Right lobe of liver (tissue), 6 donors: ENCODE results near the gene IGDCC3. TPM values are rescaled to one million over a fixed set of nuclear protein-coding genes. Genes with fewer than 3 reads are reported as not detected.
"Not testable (repeated sequence)": the region's sequence is repeated elsewhere in the genome, so short reads cannot be mapped to it uniquely, and the experiment has no call there.

Source experiments
- ATAC-seq, 4 donors: fragments of 200-7000 bp; cut with Tn5 transposase; one replicate each; pipeline ENCODE4 v1.9.1; 2020; ENCODE audit warnings: mild to moderate bottlenecking in 4 of 4, moderate library complexity in 4 of 4
- DNase-seq, 3 donors: peaks; one replicate each; pipeline ENCODE4 v3.0.0-alpha.2; 2020
- H3K27ac ChIP-seq, 3 donors: fragments of 200-600 bp; one replicate each; pipeline ENCODE4 v1.8.0; 2022
- H3K27me3 ChIP-seq, 2 donors: fragments of 200-600 bp; one replicate each; pipeline ENCODE4 v1.8.0; 2022
- H3K36me3 ChIP-seq, 4 donors: fragments of 200-600 bp; sonication (generic) in 1 of 4; one replicate each; pipeline versions ENCODE4 v1.5.1 to v1.8.0; 2017 to 2022; ENCODE audit warnings: control low read depth in 1 of 4
- H3K4me1 ChIP-seq, 4 donors: fragments of 200-600 bp; sonication (generic) in 1 of 4; one replicate each; pipeline versions ENCODE4 v1.5.1 to v1.8.0; 2017 to 2022; ENCODE audit warnings: control low read depth in 1 of 4
- H3K4me3 ChIP-seq, 3 donors: fragments of 200-600 bp; one replicate each; pipeline ENCODE4 v1.8.0; 2022
- H3K9me3 ChIP-seq, 4 donors: fragments of 200-600 bp; sonication (generic) in 1 of 4; one replicate each; pipeline versions ENCODE4 v1.5.1 to v1.8.0; 2017 to 2022; ENCODE audit warnings: control low read depth in 1 of 4
- POLR2A ChIP-seq: fragments of 450-650 bp; IDR thresholded peaks from one replicate; pipeline ENCODE4 v1.6.1; 2017; ENCODE audit warnings: antibody characterized with exemption, mild to moderate bottlenecking
- WGBS: methylation state at CpG from one replicate; pipeline ENCODE4 v1.1.6; 2018; ENCODE audit warnings: low coverage, low lambda C conversion rate; ENCODE audit not compliant: insufficient coverage; ENCODE audit errors: missing lambda C conversion rate; 5-methylcytosine and 5-hydroxymethylcytosine counted together
- intact Hi-C, 2 donors: fragments of 100-400 bp; cut with DNase I; formaldehyde crosslinking; loops; one replicate each; pipeline versions ENCODE4 v1.11.2 to v1.14.1; 2022
- total RNA-seq, 6 experiments: library from RNA; depleted of rRNA in 2 of 6; stranded (reverse); fragments of >200 nt in 2 of 6; fragmentation: NEBNext Ultra II Directional in 3 of 6; extraction: Animal tissue kit (Norgen Biotek cat#: 25700) in 3 of 6; gene quantifications; one replicate each; pipeline versions ENCODE4 v1.1.0 to v1.2.4, GENCODE V29; 2016 to 2023
- TF ChIP-seq, protein P1 (sequence below), 4 donors: fragments of 200-600 bp in 3 of 4; fragments of 450-650 bp in 1 of 4; IDR thresholded peaks; one replicate each; pipeline versions ENCODE4 v1.5.1 to v1.8.0; 2016 to 2022; ENCODE audit warnings: antibody characterized with exemption in 4 of 4, mild to moderate bottlenecking in 2 of 4
- donor health status: DM: no; HTN: yes; CAD: no.
- donor health status: DM: no; HTN: no; CAD: no.
- donor health status: DM: no; HTN: no; CAD: no.
- donor health status: DM: no; HTN: yes; CAD: no.
- donor health status: DM: no; HTN: yes; CAD: no.

The IGDCC3 gene
- total RNA-seq, 6 experiments from 2014 or later: not detected

GRCh38 chr15:65399997-65400396 is 22.2 kb upstream of the IGDCC3 start:
- Histone ChIP-seq H3K9me3 (no peaks in the 10 kb centered on the region), H3K4me3 (no peak overlapping the region), H3K27ac (no peak overlapping the region), H3K27me3 (no peaks in the 10 kb centered on the region), H3K4me1 (no peaks in the 10 kb centered on the region), H3K36me3 (no peaks in the 10 kb centered on the region)
- DNase-seq (no peak), ATAC-seq (no peak)
- WGBS: 71% methylated on average over 1 of the region's 2 CpGs
- intact Hi-C loops: no loop called here
- TF ChIP-seq, protein P1, sequence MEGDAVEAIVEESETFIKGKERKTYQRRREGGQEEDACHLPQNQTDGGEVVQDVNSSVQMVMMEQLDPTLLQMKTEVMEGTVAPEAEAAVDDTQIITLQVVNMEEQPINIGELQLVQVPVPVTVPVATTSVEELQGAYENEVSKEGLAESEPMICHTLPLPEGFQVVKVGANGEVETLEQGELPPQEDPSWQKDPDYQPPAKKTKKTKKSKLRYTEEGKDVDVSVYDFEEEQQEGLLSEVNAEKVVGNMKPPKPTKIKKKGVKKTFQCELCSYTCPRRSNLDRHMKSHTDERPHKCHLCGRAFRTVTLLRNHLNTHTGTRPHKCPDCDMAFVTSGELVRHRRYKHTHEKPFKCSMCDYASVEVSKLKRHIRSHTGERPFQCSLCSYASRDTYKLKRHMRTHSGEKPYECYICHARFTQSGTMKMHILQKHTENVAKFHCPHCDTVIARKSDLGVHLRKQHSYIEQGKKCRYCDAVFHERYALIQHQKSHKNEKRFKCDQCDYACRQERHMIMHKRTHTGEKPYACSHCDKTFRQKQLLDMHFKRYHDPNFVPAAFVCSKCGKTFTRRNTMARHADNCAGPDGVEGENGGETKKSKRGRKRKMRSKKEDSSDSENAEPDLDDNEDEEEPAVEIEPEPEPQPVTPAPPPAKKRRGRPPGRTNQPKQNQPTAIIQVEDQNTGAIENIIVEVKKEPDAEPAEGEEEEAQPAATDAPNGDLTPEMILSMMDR (IDR thresholded peaks at IDR 0.05): no peak
- TF ChIP-seq POLR2A: no peak

- Histone ChIP-seq H3K27me3 (no peaks in the 10 kb centered on the region), H3K9me3 (no peaks in the 10 kb centered on the region), H3K36me3 (no peaks in the 10 kb centered on the region), H3K4me3 (no peak overlapping the region), H3K4me1 (no peaks in the 10 kb centered on the region), H3K27ac (no peak overlapping the region)
- DNase-seq: no peak
- WGBS: 70% methylated on average over 5 of the region's 11 CpGs
- ATAC-seq: no peak
- TF ChIP-seq, protein P1 (IDR thresholded peaks at IDR 0.05): no peak
- no peak for TF ChIP-seq POLR2A
- intact Hi-C loops: no loop called here
Observed at GRCh38 chr15:65399001-65399706, 21.4 kb upstream of the IGDCC3 start.

- WGBS: 84% methylated on average over 5 of the region's 16 CpGs
- H3K4me1 ChIP-seq, H3K27ac ChIP-seq, ATAC-seq, H3K9me3 ChIP-seq, H3K4me3 ChIP-seq, H3K27me3 ChIP-seq, intact Hi-C loops, H3K36me3 ChIP-seq: not testable (repeated sequence)
- peak in 1 of 3 donors; percentile 10 for DNase-seq
Observed at GRCh38 chr15:65398486-65398885, 20.7 kb upstream of the IGDCC3 start.

DNA sequence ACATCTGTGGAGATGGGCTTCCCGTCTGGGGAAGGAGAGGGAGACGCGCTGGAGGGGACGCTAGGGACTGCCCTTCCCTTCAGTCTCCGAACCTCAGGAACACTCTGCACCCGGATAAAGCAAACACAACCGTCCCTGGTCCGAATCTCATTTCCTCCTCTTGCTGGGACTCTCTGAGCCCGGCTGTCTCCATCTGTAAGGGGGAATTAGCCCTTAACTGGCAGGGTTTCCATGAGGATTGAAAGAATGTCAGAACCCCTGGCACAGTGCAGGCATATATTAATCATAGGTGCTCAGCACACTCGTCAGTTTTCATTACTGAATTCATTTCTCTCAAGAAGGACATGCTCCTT is 19.1 kb upstream of the IGDCC3 start:
- H3K27ac ChIP-seq: no peak overlapping the region
- H3K4me3 ChIP-seq: no peak overlapping the region
- no peak for DNase-seq
- no peak for ATAC-seq
- H3K9me3 ChIP-seq: no peaks in the 10 kb centered on the region
- WGBS: 78% methylated on average over 1 of the region's 10 CpGs
- H3K36me3 ChIP-seq: no peaks in the 10 kb centered on the region
- no peak for TF ChIP-seq POLR2A
- TF ChIP-seq, protein P1 (IDR thresholded peaks at IDR 0.05): no peak
- no peaks in the 10 kb centered on the region for H3K27me3 ChIP-seq
- no peaks in the 10 kb centered on the region for H3K4me1 ChIP-seq
- intact Hi-C loops: no loop called here

DNA sequence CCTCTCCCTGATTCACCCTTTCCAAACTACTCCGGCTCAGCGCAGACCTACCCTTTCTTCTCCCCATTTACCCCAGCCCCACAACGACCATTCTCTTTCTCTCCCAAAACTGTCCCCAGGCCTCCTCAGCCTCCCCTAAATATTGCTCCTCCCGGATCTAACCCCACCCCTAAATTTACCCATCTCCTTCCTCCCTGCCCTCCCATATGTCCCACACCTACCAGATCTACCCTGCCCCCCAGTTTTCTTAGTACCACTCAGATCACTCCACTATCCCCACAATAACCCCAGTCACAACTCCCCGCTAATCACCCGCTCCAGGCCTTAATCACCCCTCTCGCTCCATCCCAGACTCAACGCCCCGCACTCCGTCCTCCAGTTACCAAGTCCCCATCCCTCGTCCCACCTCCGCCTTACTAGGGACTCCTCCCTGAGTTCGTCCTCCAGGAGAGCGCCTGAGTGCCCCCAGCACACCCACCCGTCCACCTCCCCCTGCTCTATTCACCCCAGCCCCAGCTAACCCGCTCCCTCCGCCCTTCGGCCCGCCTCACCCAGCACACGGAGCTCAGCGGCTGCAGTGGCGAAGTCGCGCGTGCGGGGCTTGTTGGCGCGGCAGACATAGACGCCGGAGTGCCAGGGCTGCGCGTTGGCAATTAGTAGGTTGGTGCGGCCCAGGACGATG is 18.6 kb upstream of the IGDCC3 start:
- H3K9me3 ChIP-seq: no peaks in the 10 kb centered on the region
- H3K27ac ChIP-seq: no peak overlapping the region
- 45% methylated on average over 22 of the region's 34 CpGs for WGBS
- intact Hi-C loops: no loop called here
- no peak overlapping the region for H3K4me3 ChIP-seq
- no peak for ATAC-seq
- H3K4me1 ChIP-seq: no peaks in the 10 kb centered on the region
- peak in 1 of 3 donors; percentile 48 for DNase-seq
- no peaks in the 10 kb centered on the region for H3K36me3 ChIP-seq
- no peak for TF ChIP-seq POLR2A
- TF ChIP-seq, protein P1 (IDR thresholded peaks at IDR 0.05): no peak
- no peaks in the 10 kb centered on the region for H3K27me3 ChIP-seq
